Caco-2 (cell line): ENCODE measurements around the gene DKK1. TPM values are rescaled to one million over a fixed set of nuclear protein-coding genes. Genes with fewer than 3 reads are reported as not detected.
A peak's percentile ranks its signal among the peaks of the same experiment; 100 is the strongest.

ENCODE experiments used
- Bru-seq: library from RNA; stranded (reverse); fragments of 400-500 nt; gene quantifications from one replicate; lab custom pipeline; 2021; lab: Mats Ljungman, UMichigan
- BruChase-seq, 2 experiments: library from RNA; stranded (reverse); fragments of 400-500 nt; gene quantifications; one replicate each; lab custom pipeline; 2021; lab: Mats Ljungman, UMichigan
- BruUV-seq: library from RNA; stranded (reverse); fragments of 400-500 nt; replicated peaks from 2 replicates; lab custom pipeline; 2021; lab: Mats Ljungman, UMichigan
- CTCF ChIA-PET: fragments of 300-600 bp; sonication (Branson Sonifier 250); formaldehyde crosslinking; loops from one replicate; lab custom pipeline; 2022; ENCODE audit warnings: antibody characterized with exemption; lab: Charles Lee
- POLR2A ChIA-PET: fragments of 300-600 bp; sonication (Branson Sonifier 250); formaldehyde crosslinking; loops from one replicate; lab custom pipeline; 2022; ENCODE audit warnings: antibody characterized with exemption; lab: Charles Lee
- DNase-seq, 2 experiments: peaks; one replicate each; pipeline versions ENCODE4 v3.0.0 to v3.0.0-alpha.2; 2020 to 2022
- H3K27me3 ChIP-seq: replicated peaks from 2 replicates; pipeline ENCODE4 v1.6.0; 2011; ENCODE audit warnings: low read length; ENCODE audit not compliant: control insufficient read depth, insufficient read depth
- H3K36me3 ChIP-seq: 2 replicates; pipeline ENCODE4 v1.5.1; 2011; ENCODE audit warnings: low read length; ENCODE audit not compliant: control insufficient read depth, insufficient read depth
- H3K4me1 ChIP-seq: fragments of 250-450 bp; sonication (Bioruptor Pico); 2 replicates; pipeline ENCODE4 v1.5.1; 2020; ENCODE audit warnings: mild to moderate bottlenecking
- H3K4me3 ChIP-seq: 2 replicates; pipeline ENCODE4 v1.5.1; 2011; ENCODE audit warnings: low read depth, mild to moderate bottlenecking, control low read depth, low read length
- H3K9me3 ChIP-seq: fragments of 250-450 bp; sonication (Bioruptor Pico); 2 replicates; pipeline ENCODE4 v1.5.1; 2020; ENCODE audit warnings: mild to moderate bottlenecking, moderate library complexity
- H3K27ac Mint-ChIP-seq: one replicate; pipeline ENCODE4 v1.8.0; 2022; ENCODE audit warnings: mixed read lengths; ENCODE audit not compliant: unreplicated experiment
- H3K27me3 Mint-ChIP-seq: one replicate; pipeline ENCODE4 v1.8.0; 2022; ENCODE audit warnings: mixed read lengths; ENCODE audit not compliant: insufficient read depth, unreplicated experiment
- H3K36me3 Mint-ChIP-seq: one replicate; pipeline ENCODE4 v1.8.0; 2022; ENCODE audit warnings: mild to moderate bottlenecking, mixed read lengths; ENCODE audit not compliant: insufficient read depth, unreplicated experiment
- H3K4me1 Mint-ChIP-seq: one replicate; pipeline ENCODE4 v1.8.0; 2022; ENCODE audit warnings: low read depth, mixed read lengths; ENCODE audit not compliant: unreplicated experiment
- H3K4me3 Mint-ChIP-seq: one replicate; pipeline ENCODE4 v1.8.0; 2022; ENCODE audit warnings: mild to moderate bottlenecking, moderate library complexity, mixed read lengths; ENCODE audit not compliant: unreplicated experiment
- H3K9me3 Mint-ChIP-seq: one replicate; pipeline ENCODE4 v1.8.0; 2022; ENCODE audit warnings: mixed read lengths; ENCODE audit not compliant: unreplicated experiment
- CTCF ChIP-seq, 2 experiments: fragments of 200-600 bp in 1 of 2; IDR thresholded peaks; 1 replicate in 1 of 2; 2 replicates in 1 of 2; pipeline versions ENCODE4 v1.5.1 to v1.8.0; 2011 to 2022; ENCODE audit warnings: antibody characterized with exemption in 1 of 2, control low read depth in 1 of 2, inconsistent platforms in 1 of 2, low read depth in 1 of 2, low read length in 1 of 2, mild to moderate bottlenecking in 1 of 2, moderate library complexity in 1 of 2; ENCODE audit not compliant: insufficient read depth in 1 of 2, severe bottlenecking in 1 of 2, unreplicated experiment in 1 of 2
- intact Hi-C: fragments of 100-400 bp; cut with micrococcal nuclease; formaldehyde crosslinking; loops from one replicate; pipeline ENCODE4 v1.10.0; 2022; ENCODE audit not compliant: unreplicated experiment
- long read RNA-seq: library from polyadenylated mRNA; stranded (forward); transcript quantifications from one replicate; pipeline ENCODE4 v2.0.0, GENCODE V29; 2022
- total RNA-seq: library from RNA; stranded (reverse); gene quantifications from 2 replicates; pipeline ENCODE4 v1.2.3, GENCODE V29; 2022

DKK1 gene
- total RNA-seq, result 1,709 and 1,866 TPM in 2 replicates
- Bru-seq, nascent RNA, result percentile 100 among the genes with signal in this experiment
- BruChase-seq, experiment 1, labeled RNA remaining after a 2-hour chase, result percentile 100 among the genes with signal in this experiment
- BruChase-seq, experiment 2, labeled RNA remaining after a 6-hour chase, result percentile 100 among the genes with signal in this experiment
- long read RNA-seq, transcript DKK1-201 (4 exons, 1,790 nt), result major isoform, 1,265 of 1,379 reads
- long read RNA-seq, partial matches to known transcripts, result 87 of 1,379 reads
- long read RNA-seq, other reads (novel, unspliced or antisense), result 23 of 1,379 reads

- Mint-ChIP-seq H3K9me3 (no peaks in the 10 kb centered on the region), H3K27ac (peak within 1 kb of the TSS; percentile 95), H3K4me1 (peaks cover 33% of the 10 kb centered on the region), H3K4me3 (peak within 1 kb of the TSS; percentile 96), H3K36me3 (peaks cover 64% of the 10 kb centered on the region), H3K27me3 (no peaks in the 10 kb centered on the region)
- BruUV-seq, result no TSS peak
- no peaks in the 10 kb centered on the region for H3K9me3 ChIP-seq
- ChIA-PET CTCF (interaction anchor here (0.5 to 2.5 kb wide), 15 partner anchors 9 to 416 kb away, joined by 3 to 29 read pairs (median 5); no protein-coding TSS in a partner anchor), POLR2A (interaction anchor here (0.5 to 1.2 kb wide), 19 partner anchors 8 to 1590 kb away, joined by 3 to 11 read pairs (median 4); no protein-coding TSS in a partner anchor)
- TF ChIP-seq CTCF (IDR thresholded peaks at IDR 0.05; ENCODE audit: insufficient read depth in 1 of 2, low read depth in 1 of 2, low read length in 1 of 2, severe bottlenecking in 1 of 2, unreplicated experiment in 1 of 2), result peak; percentile 99
- peaks cover 3% of the 10 kb centered on the region; the same call in 1 of the 2 replicates for H3K36me3 ChIP-seq
- H3K4me3 ChIP-seq, result peak within 1 kb of the TSS; percentile 63
- peaks cover 40% of the 10 kb centered on the region for H3K4me1 ChIP-seq
- H3K27me3 ChIP-seq, result no peaks in the 10 kb centered on the region
- intact Hi-C loops, result loop anchor here (1.0 to 2.0 kb wide), 5 partner anchors 41 to 175 kb away; no protein-coding TSS in a partner anchor
- DNase-seq, result peak; percentile 99 to 100
Measured at GRCh38 chr10:52313933-52314821, at the start of gene DKK1. DKK1 (plus strand) TSS chr10:52314281; CDS start chr10:52314435, 154 bp downstream.

GRCh38 chr10:52265131-52265926 is 48.8 kb upstream of the DKK1 start:
- Histone ChIP-seq H3K9me3 (no peaks in the 10 kb centered on the region), H3K27me3 (no peaks in the 10 kb centered on the region), H3K36me3 (no peaks in the 10 kb centered on the region), H3K4me3 (no peak overlapping the region), H3K4me1 (no peaks in the 10 kb centered on the region)
- Mint-ChIP-seq H3K4me3 (no peak overlapping the region), H3K9me3 (no peaks in the 10 kb centered on the region), H3K36me3 (no peaks in the 10 kb centered on the region), H3K4me1 (no peaks in the 10 kb centered on the region), H3K27ac (no peak overlapping the region), H3K27me3 (no peaks in the 10 kb centered on the region)
- intact Hi-C loops, result no loop called here
- BruUV-seq, result no TSS peak
- ChIA-PET CTCF (no interaction called here), POLR2A (no interaction called here)
- no peak for DNase-seq
- TF ChIP-seq CTCF (IDR thresholded peaks at IDR 0.05; ENCODE audit: insufficient read depth in 1 of 2, low read depth in 1 of 2, low read length in 1 of 2, severe bottlenecking in 1 of 2, unreplicated experiment in 1 of 2), result no peak
